HUES48 (cell line): ENCODE results near the gene SLC6A5.

Source experiments
- H3K27ac ChIP-seq: one replicate; pipeline ENCODE4 v1.7.0; 2013; ENCODE audit warnings: low read depth, low read length, inconsistent platforms
- H3K27me3 ChIP-seq: 2 replicates; pipeline ENCODE4 v1.6.1; 2013; ENCODE audit warnings: mild to moderate bottlenecking, low read length; ENCODE audit not compliant: control insufficient read depth, insufficient read depth
- H3K36me3 ChIP-seq: 2 replicates; pipeline ENCODE4 v1.6.1; 2013; ENCODE audit warnings: low read length; ENCODE audit not compliant: control insufficient read depth, insufficient read depth
- H3K4me1 ChIP-seq: 2 replicates; pipeline ENCODE4 v1.6.1; 2013; ENCODE audit warnings: mild to moderate bottlenecking, low read length; ENCODE audit not compliant: control insufficient read depth, insufficient read depth
- H3K4me3 ChIP-seq: 2 replicates; pipeline ENCODE4 v1.5.1; 2013; ENCODE audit warnings: mild to moderate bottlenecking, low read depth, low read length
- H3K9ac ChIP-seq: 2 replicates; pipeline ENCODE4 v1.6.1; 2013; ENCODE audit warnings: mild to moderate bottlenecking, low read depth, low read length, moderate library complexity
- H3K9me3 ChIP-seq: 2 replicates; pipeline ENCODE4 v1.6.1; 2013; ENCODE audit warnings: low read length; ENCODE audit not compliant: control insufficient read depth, insufficient read depth

The SLC6A5 gene

GRCh38 chr11:20597154-20597679 is 2.2 kb upstream of the SLC6A5 start:
- Histone ChIP-seq H3K9me3 (no peaks in the 10 kb centered on the region), H3K27me3 (peaks cover 96% of the 10 kb centered on the region), H3K36me3 (no peaks in the 10 kb centered on the region), H3K9ac (no peak overlapping the region), H3K4me1 (peaks cover 26% of the 10 kb centered on the region), H3K27ac (no peak overlapping the region), H3K4me3 (peak overlapping the region; percentile 60)

GRCh38 chr11:20597680-20598484 is 1.5 kb upstream of the SLC6A5 start:
- Histone ChIP-seq H3K27me3 (peaks cover 99% of the 10 kb centered on the region), H3K4me3 (peak overlapping the region; percentile 60), H3K36me3 (no peaks in the 10 kb centered on the region), H3K4me1 (peaks cover 26% of the 10 kb centered on the region), H3K27ac (no peak overlapping the region), H3K9me3 (no peaks in the 10 kb centered on the region), H3K9ac (no peak overlapping the region)

GRCh38 chr11:20598492-20598891 is 916 bp upstream of the SLC6A5 start:
- Histone ChIP-seq H3K27me3 (peaks cover 100% of the 10 kb centered on the region), H3K36me3 (no peaks in the 10 kb centered on the region), H3K4me3 (peak overlapping the region; percentile 60; the same call in 1 of the 2 replicates), H3K4me1 (peaks cover 26% of the 10 kb centered on the region), H3K9ac (no peak overlapping the region), H3K9me3 (no peaks in the 10 kb centered on the region), H3K27ac (no peak overlapping the region)

GRCh38 chr11:20600020-20600346 is 575 bp downstream of the SLC6A5 start:
- H3K9me3 ChIP-seq, result no peaks in the 10 kb centered on the region

DNA sequence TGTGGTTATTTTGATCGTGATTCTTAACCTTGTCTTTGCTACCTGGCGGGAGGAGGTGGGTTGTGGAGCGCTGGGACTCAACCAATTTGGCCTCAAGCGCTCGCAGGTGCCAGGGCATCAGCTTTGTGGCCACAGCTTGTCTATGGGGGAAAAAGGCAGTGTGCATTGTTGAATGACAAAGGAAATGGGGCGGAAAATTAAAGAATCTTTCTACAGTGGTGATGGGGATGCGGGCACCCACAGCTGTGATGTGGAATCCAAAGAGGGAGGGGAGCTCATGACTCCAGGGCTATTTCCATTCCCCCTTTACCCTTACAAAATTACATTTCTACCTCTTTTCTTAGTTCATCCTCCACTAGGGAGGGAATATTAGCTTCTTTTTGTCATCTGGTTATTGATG is 1.1 kb downstream of the SLC6A5 start:
- H3K36me3 ChIP-seq, result no peaks in the 10 kb centered on the region
- H3K27me3 ChIP-seq, result peaks cover 99% of the 10 kb centered on the region
- peaks cover 26% of the 10 kb centered on the region for H3K4me1 ChIP-seq
- no peak overlapping the region for H3K9ac ChIP-seq
- no peak overlapping the region for H3K27ac ChIP-seq
- no peaks in the 10 kb centered on the region for H3K9me3 ChIP-seq
- H3K4me3 ChIP-seq, result no peak overlapping the region

More at GRCh38 chr11:20600020-20600346, 575 bp downstream of the SLC6A5 start:
- Histone ChIP-seq H3K4me1 (peaks cover 26% of the 10 kb centered on the region), H3K27me3 (peaks cover 99% of the 10 kb centered on the region), H3K36me3 (no peaks in the 10 kb centered on the region), H3K4me3 (no peak overlapping the region), H3K27ac (no peak overlapping the region), H3K9ac (no peak overlapping the region)

DNA sequence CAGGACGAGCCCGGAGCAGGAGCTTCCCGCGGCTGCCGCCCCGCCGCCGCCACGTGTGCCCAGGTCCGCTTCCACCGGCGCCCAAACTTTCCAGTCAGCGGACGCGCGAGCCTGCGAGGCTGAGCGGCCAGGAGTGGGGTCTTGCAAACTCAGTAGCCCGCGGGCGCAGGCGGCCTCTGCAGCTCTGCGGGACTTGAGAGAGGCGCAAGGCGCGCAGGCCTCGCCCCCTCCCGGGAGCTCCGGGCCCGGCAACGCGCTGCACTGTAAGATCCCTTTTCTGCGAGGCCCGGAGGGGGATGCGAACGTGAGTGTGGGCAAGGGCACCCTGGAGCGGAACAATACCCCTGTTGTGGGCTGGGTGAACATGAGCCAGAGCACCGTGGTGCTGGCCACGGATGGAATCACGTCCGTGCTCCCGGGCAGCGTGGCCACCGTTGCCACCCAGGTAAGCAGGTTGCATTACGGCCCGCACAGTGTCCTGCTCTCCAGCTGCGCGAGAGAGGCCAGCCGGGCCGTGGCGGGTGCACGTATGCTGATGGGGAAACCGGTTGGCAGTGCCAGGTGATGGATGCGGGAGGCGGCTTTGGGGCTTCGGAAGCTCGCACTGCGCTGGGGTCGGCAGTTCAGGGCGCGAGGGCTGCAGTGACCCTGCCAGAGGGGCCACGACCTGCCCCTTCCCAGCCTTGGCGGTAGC is 2.0 kb downstream of the SLC6A5 start:
- Histone ChIP-seq H3K9me3 (no peaks in the 10 kb centered on the region), H3K27me3 (peaks cover 93% of the 10 kb centered on the region)

GRCh38 chr11:20604295-20604803 is 4.9 kb downstream of the SLC6A5 start:
- no peaks in the 10 kb centered on the region for H3K9me3 ChIP-seq
- H3K9ac ChIP-seq, result no peak overlapping the region
- H3K27me3 ChIP-seq, result peaks cover 76% of the 10 kb centered on the region
- peaks cover 8% of the 10 kb centered on the region for H3K4me1 ChIP-seq
- H3K4me3 ChIP-seq, result no peak overlapping the region
- H3K27ac ChIP-seq, result no peak overlapping the region
- H3K36me3 ChIP-seq, result no peaks in the 10 kb centered on the region

More for the DNA sequence above, 2.0 kb downstream of the SLC6A5 start:
- Histone ChIP-seq H3K4me3 (peak overlapping the region; percentile 50; the same call in 1 of the 2 replicates), H3K4me1 (peaks cover 23% of the 10 kb centered on the region), H3K36me3 (no peaks in the 10 kb centered on the region), H3K9ac (no peak overlapping the region), H3K27ac (no peak overlapping the region)

GRCh38 chr11:20604864-20605601 is 5.6 kb downstream of the SLC6A5 start:
- peaks cover 5% of the 10 kb centered on the region for H3K4me1 ChIP-seq
- H3K27me3 ChIP-seq, result peaks cover 74% of the 10 kb centered on the region
- H3K27ac ChIP-seq, result no peak overlapping the region
- no peak overlapping the region for H3K4me3 ChIP-seq
- H3K36me3 ChIP-seq, result no peaks in the 10 kb centered on the region
- H3K9me3 ChIP-seq, result no peaks in the 10 kb centered on the region
- no peak overlapping the region for H3K9ac ChIP-seq

- Histone ChIP-seq H3K4me3 (no peak overlapping the region), H3K36me3 (no peaks in the 10 kb centered on the region), H3K9ac (no peak overlapping the region), H3K4me1 (peaks cover 8% of the 10 kb centered on the region), H3K27me3 (peaks cover 71% of the 10 kb centered on the region), H3K9me3 (no peaks in the 10 kb centered on the region), H3K27ac (no peak overlapping the region)
These were observed 6.2 kb downstream of the SLC6A5 start for GRCh38 chr11:20605602-20606091.

DNA sequence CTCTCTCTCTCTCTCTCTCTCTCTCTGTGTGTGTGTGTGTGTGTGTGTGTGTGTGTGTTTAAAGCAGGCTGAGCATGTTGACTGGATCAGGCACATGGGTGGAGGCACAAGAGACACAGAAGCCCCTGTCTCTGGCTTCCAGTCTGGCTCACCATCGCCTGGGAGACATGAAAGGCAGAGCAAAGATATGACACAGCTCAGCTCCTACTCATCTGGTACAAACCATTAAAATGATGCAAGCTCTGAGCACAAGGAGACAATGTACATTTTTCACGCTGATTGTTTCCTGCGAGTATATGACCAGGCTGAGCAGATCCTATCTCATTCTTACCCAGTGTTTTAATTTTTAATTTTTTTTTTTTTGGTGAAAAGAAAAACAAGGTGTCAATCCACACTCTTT is 9.5 kb downstream of the SLC6A5 start:
- Histone ChIP-seq H3K36me3 (no peaks in the 10 kb centered on the region), H3K27ac (no peak overlapping the region), H3K4me3 (no peak overlapping the region), H3K27me3 (peaks cover 46% of the 10 kb centered on the region), H3K4me1 (peaks cover 12% of the 10 kb centered on the region), H3K9me3 (no peaks in the 10 kb centered on the region), H3K9ac (no peak overlapping the region)
